Mucosa of stomach (tissue), 1 donor: ENCODE measurements around the gene MED26.

ENCODE experiments used
- H3K27me3 ChIP-seq: one replicate; pipeline ENCODE4 v1.7.0; 2013; ENCODE audit warnings: mild to moderate bottlenecking, low read length; ENCODE audit not compliant: control insufficient read depth, insufficient read depth
- H3K36me3 ChIP-seq: one replicate; pipeline ENCODE4 v1.7.0; 2013; ENCODE audit warnings: low read length; ENCODE audit not compliant: control insufficient read depth, insufficient read depth
- H3K4me1 ChIP-seq: one replicate; pipeline ENCODE4 v1.7.0; 2013; ENCODE audit warnings: mild to moderate bottlenecking, low read length; ENCODE audit not compliant: control insufficient read depth, insufficient read depth
- H3K4me3 ChIP-seq: one replicate; pipeline ENCODE4 v1.7.0; 2013; ENCODE audit warnings: low read length
- H3K9ac ChIP-seq: one replicate; pipeline ENCODE4 v1.7.0; 2013; ENCODE audit warnings: mild to moderate bottlenecking, low read length, moderate library complexity
- H3K9me3 ChIP-seq: one replicate; pipeline ENCODE4 v1.7.0; 2013; ENCODE audit warnings: mild to moderate bottlenecking, low read length, moderate library complexity; ENCODE audit not compliant: control insufficient read depth
- donor health status: Pancreatic carcinoma.

The MED26 gene

DNA sequence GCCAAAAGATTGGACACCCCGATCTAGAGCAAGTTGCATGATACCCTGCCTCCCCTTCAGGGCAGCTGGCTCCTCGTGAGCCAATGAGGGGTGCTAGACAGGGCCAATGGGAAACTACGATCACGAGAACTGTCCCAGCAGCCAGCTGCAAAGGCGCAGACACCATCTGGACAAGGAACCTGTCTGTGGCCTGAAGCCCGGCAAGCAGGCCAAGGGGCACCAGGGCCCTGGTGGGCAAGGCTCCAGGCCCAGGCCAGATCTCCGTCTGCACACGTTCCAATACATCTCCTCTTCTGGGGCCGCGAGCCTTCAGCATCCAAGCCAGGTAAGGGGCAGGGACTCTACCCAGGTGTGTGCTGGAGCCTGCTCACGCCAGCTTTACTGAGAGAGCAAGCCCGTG lies 20.2 kb downstream of the MED26 start:
- Histone ChIP-seq H3K9me3 (no peaks in the 10 kb centered on the region), H3K9ac (no peak overlapping the region), H3K27me3 (no peaks in the 10 kb centered on the region), H3K4me1 (peaks cover 24% of the 10 kb centered on the region), H3K4me3 (no peak overlapping the region), H3K36me3 (no peaks in the 10 kb centered on the region)

DNA sequence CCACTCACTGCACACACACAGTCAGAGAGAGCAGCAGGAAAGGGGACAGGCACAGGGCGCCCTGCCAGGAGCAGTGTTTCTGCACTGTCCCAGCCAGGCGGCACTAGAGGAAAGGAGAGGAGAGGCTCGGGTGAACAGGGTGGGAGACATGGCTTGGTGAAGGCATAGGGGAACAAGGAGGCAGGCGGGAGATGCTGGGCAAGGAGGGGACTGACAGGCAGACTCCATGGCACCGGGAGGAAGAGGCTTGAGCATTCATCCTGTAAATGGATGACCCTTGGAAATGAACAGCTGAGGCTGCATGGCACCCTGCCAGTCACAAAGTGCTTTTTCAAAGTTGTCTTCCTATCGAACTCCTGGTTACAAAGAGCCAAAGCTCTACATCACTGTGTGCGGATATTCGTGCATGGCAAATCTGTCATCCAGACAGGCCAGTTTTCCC lies 22.4 kb downstream of the MED26 start:
- H3K36me3 ChIP-seq: no peaks in the 10 kb centered on the region
- H3K27me3 ChIP-seq: no peaks in the 10 kb centered on the region
- no peak overlapping the region for H3K9ac ChIP-seq
- H3K9me3 ChIP-seq: no peaks in the 10 kb centered on the region
- H3K4me3 ChIP-seq: no peak overlapping the region
- H3K4me1 ChIP-seq: peaks cover 24% of the 10 kb centered on the region

DNA sequence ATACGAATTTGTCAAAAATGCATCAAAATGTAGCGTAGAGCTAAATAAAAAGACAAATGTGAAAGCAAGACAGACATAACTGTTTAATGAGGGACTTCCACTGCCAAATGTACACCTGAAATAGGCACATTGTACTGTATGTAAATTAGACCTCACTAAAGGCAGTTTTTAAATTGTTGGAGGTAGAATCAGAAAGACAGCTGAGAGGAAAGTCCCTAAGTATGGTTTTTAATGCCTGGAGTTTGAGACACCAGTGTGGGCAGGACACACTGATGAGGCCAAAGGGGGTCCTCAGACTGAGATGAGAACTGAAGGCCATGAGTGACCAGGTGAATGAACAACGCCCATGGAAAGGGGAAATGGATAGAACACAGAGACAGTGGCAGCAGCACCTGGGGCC lies 22.9 kb downstream of the MED26 start:
- Histone ChIP-seq H3K4me3 (no peak overlapping the region), H3K9me3 (no peaks in the 10 kb centered on the region), H3K27me3 (no peaks in the 10 kb centered on the region), H3K4me1 (peaks cover 24% of the 10 kb centered on the region), H3K9ac (no peak overlapping the region), H3K36me3 (no peaks in the 10 kb centered on the region)

DNA sequence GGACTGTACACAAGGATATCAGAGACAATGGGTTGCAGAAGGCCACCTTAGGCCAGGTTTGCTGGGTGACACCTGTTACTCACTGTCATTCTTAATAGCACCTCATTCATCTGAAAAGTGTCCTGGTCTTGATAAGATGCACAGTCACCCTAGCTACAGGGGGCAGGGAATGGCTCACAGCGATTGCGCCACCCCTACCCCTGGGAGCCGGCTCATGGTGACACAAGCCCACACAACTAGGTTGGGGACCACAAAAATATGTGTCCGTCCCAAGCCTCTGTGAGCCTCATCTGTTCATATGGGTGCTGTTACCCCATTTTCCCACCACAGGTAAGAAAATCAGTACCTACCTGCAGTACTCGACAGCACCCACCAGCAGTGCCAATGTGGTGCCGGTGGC lies 23.4 kb downstream of the MED26 start:
- peaks cover 25% of the 10 kb centered on the region for H3K4me1 ChIP-seq
- H3K36me3 ChIP-seq: no peaks in the 10 kb centered on the region
- H3K9me3 ChIP-seq: no peaks in the 10 kb centered on the region
- no peak overlapping the region for H3K4me3 ChIP-seq
- H3K27me3 ChIP-seq: no peaks in the 10 kb centered on the region
- H3K9ac ChIP-seq: no peak overlapping the region

DNA sequence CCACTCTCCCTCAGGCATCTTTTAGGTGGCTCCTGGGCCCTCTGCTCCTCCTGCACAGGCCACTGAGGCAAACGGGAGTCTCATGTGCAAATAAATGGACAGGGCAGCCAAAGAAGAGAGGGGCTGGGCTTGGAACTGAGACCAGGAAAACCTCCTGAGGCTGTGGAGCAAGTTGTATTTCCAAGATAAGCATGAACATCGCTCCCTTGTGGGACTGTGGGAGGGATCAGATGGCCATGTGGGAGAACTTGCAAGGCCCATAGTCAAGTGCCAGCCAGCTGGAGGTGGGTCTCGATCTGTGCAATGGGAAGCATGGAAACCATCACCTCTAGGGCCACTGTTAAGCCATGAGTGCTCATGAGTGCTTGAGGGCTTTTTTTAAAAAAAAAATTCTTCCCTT lies 24.9 kb downstream of the MED26 start:
- no peaks in the 10 kb centered on the region for H3K27me3 ChIP-seq
- no peak overlapping the region for H3K4me3 ChIP-seq
- H3K4me1 ChIP-seq: peaks cover 22% of the 10 kb centered on the region
- no peaks in the 10 kb centered on the region for H3K9me3 ChIP-seq
- no peak overlapping the region for H3K9ac ChIP-seq
- H3K36me3 ChIP-seq: no peaks in the 10 kb centered on the region

DNA sequence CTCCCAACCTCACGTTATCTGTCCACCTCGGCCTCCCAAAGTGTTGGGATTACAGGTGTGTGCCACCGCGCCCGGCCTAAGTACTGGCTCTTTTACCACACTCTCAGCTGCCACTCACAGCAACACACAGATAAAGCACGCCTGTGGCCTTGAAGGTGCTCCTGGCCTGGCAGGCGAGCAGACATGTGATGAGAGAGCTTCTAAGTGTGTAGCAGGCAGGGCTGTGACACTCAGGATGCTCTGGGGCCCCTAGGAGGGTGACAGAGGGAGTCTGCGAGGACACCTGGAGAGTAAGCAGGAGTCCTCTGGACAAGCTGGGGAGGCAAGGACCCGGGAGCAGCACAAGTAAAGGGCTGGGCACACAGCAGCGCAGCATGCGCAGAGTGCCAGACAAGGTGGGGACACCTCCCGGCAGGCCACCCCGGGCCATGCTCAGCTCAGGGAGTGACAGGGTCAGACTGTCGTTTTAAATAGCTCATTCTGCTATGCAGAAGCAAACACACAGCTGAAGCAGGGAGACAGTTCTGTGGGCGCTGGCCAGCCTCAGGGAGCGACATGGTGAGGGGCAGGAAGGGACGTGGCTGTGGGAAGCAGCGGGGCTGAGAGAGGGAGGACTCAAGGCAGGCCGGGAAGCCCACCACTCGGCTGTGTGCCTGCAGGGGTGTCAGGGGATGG lies 26.5 kb downstream of the MED26 start:
- no peak overlapping the region for H3K4me3 ChIP-seq
- H3K27me3 ChIP-seq: no peaks in the 10 kb centered on the region
- no peaks in the 10 kb centered on the region for H3K36me3 ChIP-seq
- H3K9me3 ChIP-seq: no peaks in the 10 kb centered on the region
- no peak overlapping the region for H3K9ac ChIP-seq
- peaks cover 16% of the 10 kb centered on the region for H3K4me1 ChIP-seq

DNA sequence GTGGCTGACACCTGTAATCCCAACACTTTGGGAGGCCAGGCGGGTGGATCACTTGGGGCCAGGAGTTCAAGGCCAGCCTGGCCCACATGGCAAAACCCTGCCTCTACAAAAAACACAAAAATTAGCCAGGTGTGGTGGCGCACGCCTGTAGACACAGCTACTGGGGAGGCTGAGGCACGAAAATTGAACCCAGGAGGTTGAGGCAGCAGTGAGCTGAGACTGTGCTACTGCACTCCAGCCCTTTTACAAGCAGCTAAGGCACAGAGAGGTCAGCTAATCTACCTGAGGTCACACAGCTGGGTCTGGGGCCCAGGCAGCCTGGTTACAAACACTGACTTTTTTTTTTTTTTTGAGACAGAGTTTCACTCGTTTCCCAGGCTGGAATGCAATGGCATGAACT lies 27.2 kb downstream of the MED26 start:
- no peak overlapping the region for H3K9ac ChIP-seq
- peaks cover 13% of the 10 kb centered on the region for H3K4me1 ChIP-seq
- no peak overlapping the region for H3K4me3 ChIP-seq
- H3K36me3 ChIP-seq: no peaks in the 10 kb centered on the region
- H3K27me3 ChIP-seq: no peaks in the 10 kb centered on the region
- no peaks in the 10 kb centered on the region for H3K9me3 ChIP-seq

DNA sequence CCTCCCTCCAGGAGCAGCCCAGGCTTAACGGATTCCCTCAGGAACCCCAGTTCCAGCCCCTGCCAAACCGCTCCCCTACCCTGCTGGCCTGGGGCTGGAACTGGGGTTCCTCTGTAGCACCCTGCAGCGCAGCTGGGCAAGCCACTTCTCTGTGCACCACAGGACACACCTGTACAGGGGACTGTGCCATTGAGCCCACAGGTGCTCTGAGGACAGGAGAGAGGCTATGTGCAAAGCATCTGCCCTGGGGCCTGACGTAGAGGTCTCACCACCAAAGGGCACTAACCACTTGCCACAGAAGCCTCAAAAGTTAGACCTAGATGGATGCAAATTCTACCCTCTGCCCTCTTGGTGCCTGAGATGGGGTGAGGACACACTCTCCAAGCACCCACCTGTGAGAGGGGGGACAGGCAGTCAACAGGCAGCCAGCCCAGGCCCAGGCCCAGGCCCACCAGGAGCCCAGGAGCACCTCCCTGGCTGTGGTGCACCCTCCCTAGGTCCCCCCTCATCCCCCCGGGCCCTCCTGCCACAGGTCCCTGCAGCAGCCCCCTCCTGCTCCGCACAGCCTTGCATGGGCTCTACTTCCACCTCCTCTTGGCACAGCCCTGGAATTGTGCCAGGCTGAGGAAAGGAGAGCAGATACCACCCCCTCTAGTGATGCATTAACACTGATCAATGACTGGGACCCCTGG lies 28.2 kb downstream of the MED26 start:
- Histone ChIP-seq H3K27me3 (no peaks in the 10 kb centered on the region), H3K36me3 (no peaks in the 10 kb centered on the region)

DNA sequence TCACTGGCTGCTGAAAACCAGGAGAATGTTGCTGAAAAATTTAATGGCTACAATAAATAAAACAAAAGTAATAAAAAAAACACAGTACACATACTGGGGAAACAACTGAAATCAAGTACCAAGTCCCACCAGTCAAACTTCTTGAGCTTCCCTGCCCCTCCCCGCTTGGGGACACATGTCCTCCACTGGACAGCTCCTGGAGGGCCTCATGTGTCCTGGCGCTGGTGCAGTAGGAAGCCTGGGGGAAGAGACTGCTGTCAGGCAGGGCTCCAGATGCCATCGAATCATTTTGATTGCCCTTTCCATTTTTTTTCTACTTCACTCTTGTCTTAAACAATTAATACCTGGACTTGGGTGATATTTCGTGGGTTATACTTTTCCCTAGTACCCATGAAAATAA lies 29.2 kb downstream of the MED26 start:
- H3K27me3 ChIP-seq: no peaks in the 10 kb centered on the region
- peaks cover 6% of the 10 kb centered on the region for H3K4me1 ChIP-seq

More for the DNA sequence above, 28.2 kb downstream of the MED26 start:
- Histone ChIP-seq H3K9ac (no peak overlapping the region), H3K4me1 (peaks cover 6% of the 10 kb centered on the region), H3K9me3 (no peaks in the 10 kb centered on the region), H3K4me3 (no peak overlapping the region)

DNA sequence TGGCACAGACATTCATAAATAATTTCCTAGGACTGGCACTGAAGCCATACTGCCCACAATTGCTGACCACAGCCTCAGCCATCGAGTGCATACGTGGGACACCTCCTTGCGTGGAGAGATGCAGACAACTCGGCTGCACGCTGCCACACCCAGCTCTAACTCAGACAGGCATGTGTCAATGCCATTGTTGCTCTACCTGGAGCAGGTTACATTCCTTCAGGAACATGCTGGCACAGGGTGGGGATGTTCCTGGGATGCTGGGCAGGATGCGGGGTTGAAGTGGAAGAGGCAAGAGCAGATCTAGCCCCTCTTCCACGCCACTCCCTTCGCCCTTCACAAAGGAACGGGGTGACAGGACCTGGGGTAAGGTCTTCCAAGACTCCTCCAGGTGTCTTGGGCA lies 31.6 kb downstream of the MED26 start:
- H3K27me3 ChIP-seq: no peaks in the 10 kb centered on the region
- no peaks in the 10 kb centered on the region for H3K9me3 ChIP-seq
- no peak overlapping the region for H3K4me3 ChIP-seq
- H3K4me1 ChIP-seq: peaks cover 18% of the 10 kb centered on the region
- H3K36me3 ChIP-seq: no peaks in the 10 kb centered on the region
- H3K9ac ChIP-seq: no peak overlapping the region

More for the DNA sequence above, 29.2 kb downstream of the MED26 start:
- no peaks in the 10 kb centered on the region for H3K9me3 ChIP-seq
- H3K4me3 ChIP-seq: no peak overlapping the region
- H3K9ac ChIP-seq: no peak overlapping the region
- no peaks in the 10 kb centered on the region for H3K36me3 ChIP-seq

DNA sequence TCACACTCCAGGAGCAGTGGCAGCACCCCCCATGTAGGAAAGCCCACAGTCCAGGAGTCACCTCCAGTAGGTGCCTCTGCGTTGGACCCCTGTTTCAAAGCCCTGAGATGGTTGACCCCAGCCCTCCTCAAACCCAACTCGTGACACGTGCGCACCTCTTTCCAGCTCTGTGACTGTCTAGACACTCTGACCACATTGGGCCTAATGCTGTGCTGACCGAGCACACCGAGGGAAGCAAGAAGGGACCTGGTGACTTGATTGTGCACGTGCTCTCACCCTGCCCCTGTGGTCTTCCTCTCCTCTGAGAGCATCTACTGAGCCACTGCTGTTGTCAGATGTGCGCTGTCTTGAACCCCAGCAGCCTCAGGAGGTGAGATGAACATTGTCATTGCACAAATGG lies 32.9 kb downstream of the MED26 start:
- Histone ChIP-seq H3K4me1 (peaks cover 18% of the 10 kb centered on the region), H3K9me3 (no peaks in the 10 kb centered on the region), H3K4me3 (no peak overlapping the region), H3K27me3 (no peaks in the 10 kb centered on the region), H3K9ac (no peak overlapping the region), H3K36me3 (no peaks in the 10 kb centered on the region)

DNA sequence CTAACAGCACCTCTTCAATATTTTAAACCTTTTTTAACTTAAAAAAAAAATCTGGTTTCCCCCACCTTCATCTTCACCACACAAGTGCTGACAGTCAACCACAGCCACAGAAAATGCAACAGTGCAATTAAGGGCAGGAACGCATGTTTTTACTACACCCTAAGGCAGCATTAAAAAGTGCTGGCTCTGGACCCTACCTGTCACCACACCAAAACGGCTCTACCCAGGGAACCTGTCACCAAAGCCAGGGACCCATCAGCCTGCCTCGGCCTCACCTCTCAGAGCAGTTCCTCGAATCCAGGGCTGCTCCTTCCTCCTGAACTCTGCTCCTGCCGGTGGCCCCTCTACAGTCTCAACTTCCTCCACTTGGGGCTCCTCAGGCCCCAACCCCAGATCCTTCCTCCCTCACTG lies 33.3 kb downstream of the MED26 start:
- Histone ChIP-seq H3K36me3 (no peaks in the 10 kb centered on the region), H3K9ac (no peak overlapping the region), H3K4me1 (peaks cover 18% of the 10 kb centered on the region), H3K9me3 (no peaks in the 10 kb centered on the region), H3K27me3 (no peaks in the 10 kb centered on the region), H3K4me3 (no peak overlapping the region)
